HCT116 (cell line): ENCODE results near the gene WDFY2.

Source experiments
- ATF3 ChIP-seq: IDR thresholded peaks from 2 replicates; pipeline ENCODE4 v1.6.1; 2012
- CEBPB ChIP-seq: IDR thresholded peaks from 2 replicates; pipeline ENCODE4 v1.6.1; 2012; ENCODE audit warnings: low read depth
- CTCF ChIP-seq, 3 experiments: fragments of 200-600 bp in 1 of 3; sonication (generic) in 1 of 3; IDR thresholded peaks in 2 of 3; conservative IDR thresholded peaks in 1 of 3; 2 replicates each; pipeline ENCODE4 v1.5.1; 2012 to 2017; ENCODE audit warnings: low read depth in 2 of 3, low read length in 2 of 3, antibody characterized with exemption in 1 of 3, borderline replicate concordance in 1 of 3, control low read depth in 1 of 3, mild to moderate bottlenecking in 1 of 3, mixed read lengths in 1 of 3, mixed run types in 1 of 3, moderate library complexity in 1 of 3; ENCODE audit not compliant: insufficient read depth in 1 of 3
- EZH2 ChIP-seq: fragments of 200-600 bp; sonication (generic); IDR thresholded peaks from 2 replicates; pipeline ENCODE4 v1.6.1; 2017; ENCODE audit warnings: antibody characterized with exemption, mixed run types
- EZH2phosphoT487 ChIP-seq: fragments of 200-600 bp; IDR thresholded peaks from 2 replicates; pipeline ENCODE4 v1.6.1; 2018; ENCODE audit warnings: antibody characterized with exemption, borderline replicate concordance
- JUND ChIP-seq: IDR thresholded peaks from 2 replicates; pipeline ENCODE4 v1.6.1; 2012
- POLR2A ChIP-seq: IDR thresholded peaks from 2 replicates; pipeline ENCODE4 v1.7.0; 2011; ENCODE audit warnings: borderline replicate concordance; ENCODE audit not compliant: insufficient read depth, insufficient read length; ENCODE audit errors: extremely low read depth
- POLR2AphosphoS5 ChIP-seq: IDR thresholded peaks from 2 replicates; pipeline ENCODE4 v1.6.1; 2011; ENCODE audit warnings: mild to moderate bottlenecking, low read depth, low read length, moderate library complexity
- RAD21 ChIP-seq: IDR thresholded peaks from 2 replicates; pipeline ENCODE4 v1.6.1; 2012; ENCODE audit warnings: low read depth, mild to moderate bottlenecking
- REST ChIP-seq: IDR thresholded peaks from 2 replicates; pipeline ENCODE4 v1.6.1; 2012; ENCODE audit warnings: low read depth
- SP1 ChIP-seq: IDR thresholded peaks from 2 replicates; pipeline ENCODE4 v1.6.1; 2012; ENCODE audit warnings: low read depth
- TCF7L2 ChIP-seq: IDR thresholded peaks from 2 replicates; pipeline ENCODE4 v1.7.0; 2011; ENCODE audit warnings: borderline replicate concordance, inconsistent platforms; ENCODE audit not compliant: insufficient read depth, insufficient read length; ENCODE audit errors: extremely low read depth
- YY1 ChIP-seq: IDR thresholded peaks from 2 replicates; pipeline ENCODE4 v1.6.1; 2011; ENCODE audit warnings: low read length, low read depth, moderate library complexity, mild to moderate bottlenecking; ENCODE audit not compliant: insufficient replicate concordance; ENCODE audit errors: extremely low read depth

DNA sequence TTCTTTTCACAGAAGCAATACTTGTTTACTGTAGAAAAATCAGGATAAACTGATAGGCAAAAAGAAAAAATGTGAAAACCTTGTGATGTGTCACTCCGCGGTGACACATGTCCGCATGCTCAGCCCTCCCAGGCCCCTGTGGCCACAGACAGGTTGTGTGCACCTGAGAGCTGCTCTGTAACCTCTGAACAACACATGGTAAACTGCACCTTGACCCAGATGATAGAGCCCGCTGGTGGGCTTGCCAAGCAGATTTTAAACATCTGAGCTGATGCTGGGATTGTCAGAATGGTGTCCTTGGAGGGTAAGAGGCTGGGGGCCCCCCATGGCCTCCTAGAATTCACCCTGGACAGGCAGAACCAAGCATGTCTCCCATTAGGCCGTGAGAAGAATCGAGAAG, 185.9 kb downstream of the WDFY2 start:
- TF ChIP-seq EZH2phosphoT487 (no peak), YY1 (no peak), CTCF (IDR thresholded peaks at IDR 0.05 in 2 of 3, conservative IDR thresholded peaks at IDR 0.05 in 1 of 3; ENCODE audit: borderline replicate concordance in 1 of 3, insufficient read depth in 1 of 3, low read depth in 2 of 3, low read length in 2 of 3) (no peak), EZH2 (no peak), POLR2A (no peak), POLR2AphosphoS5 (no peak), TCF7L2 (no peak), SP1 (no peak), CEBPB (no peak), ATF3 (no peak), JUND (no peak), RAD21 (no peak), REST (no peak)
